Activated naive CD8-positive, alpha-beta T cell treated with anti-CD3 and anti-CD28 coated beads, Interleukin-2, amount 50 U/mL, for 16 hours (primary cell): ENCODE measurements around the gene CPPED1.

Source experiments
- DNase-seq: peaks from one replicate; pipeline ENCODE4 v3.0.0-alpha.2; 2020; ENCODE audit warnings: low read depth, low spot score

Gene CPPED1

GRCh38 chr16:12609937-12610699 lies 193.6 kb downstream of the CPPED1 start:
- DNase-seq: no peak
